Mucosa of descending colon (tissue), 3 donors: ENCODE results near the gene TACC2. TPM values are rescaled to one million over a fixed set of nuclear protein-coding genes. Genes with fewer than 3 reads are reported as not detected.

Source experiments
- ATAC-seq: fragments of 200-7000 bp; cut with Tn5 transposase; one replicate; pipeline ENCODE4 v1.9.1; 2020; ENCODE audit warnings: mild to moderate bottlenecking, moderate library complexity
- DNase-seq, 3 donors: peaks; one replicate each; pipeline ENCODE4 v3.0.0-alpha.2; 2020
- H3K36me3 ChIP-seq: fragments of 200-600 bp; one replicate; pipeline ENCODE4 v1.8.0; 2021; ENCODE audit warnings: low read depth, mild to moderate bottlenecking
- H3K4me1 ChIP-seq: fragments of 200-600 bp; one replicate; pipeline ENCODE4 v1.8.0; 2021; ENCODE audit warnings: low read depth, mild to moderate bottlenecking
- H3K4me3 ChIP-seq: fragments of 200-600 bp; one replicate; pipeline ENCODE4 v1.8.0; 2021; ENCODE audit warnings: mild to moderate bottlenecking
- H3K9me3 ChIP-seq: fragments of 200-600 bp; one replicate; pipeline ENCODE4 v1.8.0; 2021; ENCODE audit warnings: mild to moderate bottlenecking
- CTCF ChIP-seq: fragments of 200-600 bp; IDR thresholded peaks from one replicate; pipeline ENCODE4 v1.8.0; 2022; ENCODE audit warnings: antibody characterized with exemption, mild to moderate bottlenecking
- intact Hi-C, 2 donors: fragments of 100-400 bp; cut with DNase I in 1 of 2; cut with micrococcal nuclease in 1 of 2; formaldehyde crosslinking; loops; one replicate each; pipeline versions ENCODE4 v1.11.0 to v1.11.1; 2022; cut with DNase I, micrococcal nuclease
- long read RNA-seq, 2 donors: library from polyadenylated mRNA; unstranded; transcript quantifications; one replicate each; pipeline ENCODE4 v2.0.0, GENCODE V29; 2019 to 2021
- total RNA-seq, 3 donors: library from RNA; stranded (reverse); fragmentation: NEBNext Ultra II Directional in 2 of 3; extraction: Animal tissue kit (Norgen Biotek cat#: 25700) in 2 of 3; gene quantifications; one replicate each; pipeline versions ENCODE4 v1.2.1 to v1.2.4, GENCODE V29; 2021 to 2023
- donor health status: DM: no; HTN: no; CAD: no; lungs with moderate emphysema.
- donor health status: DM: no; HTN: no; CAD: no.
- donor health status: DM: no; HTN: yes; CAD: no.

TACC2 gene, protein sequence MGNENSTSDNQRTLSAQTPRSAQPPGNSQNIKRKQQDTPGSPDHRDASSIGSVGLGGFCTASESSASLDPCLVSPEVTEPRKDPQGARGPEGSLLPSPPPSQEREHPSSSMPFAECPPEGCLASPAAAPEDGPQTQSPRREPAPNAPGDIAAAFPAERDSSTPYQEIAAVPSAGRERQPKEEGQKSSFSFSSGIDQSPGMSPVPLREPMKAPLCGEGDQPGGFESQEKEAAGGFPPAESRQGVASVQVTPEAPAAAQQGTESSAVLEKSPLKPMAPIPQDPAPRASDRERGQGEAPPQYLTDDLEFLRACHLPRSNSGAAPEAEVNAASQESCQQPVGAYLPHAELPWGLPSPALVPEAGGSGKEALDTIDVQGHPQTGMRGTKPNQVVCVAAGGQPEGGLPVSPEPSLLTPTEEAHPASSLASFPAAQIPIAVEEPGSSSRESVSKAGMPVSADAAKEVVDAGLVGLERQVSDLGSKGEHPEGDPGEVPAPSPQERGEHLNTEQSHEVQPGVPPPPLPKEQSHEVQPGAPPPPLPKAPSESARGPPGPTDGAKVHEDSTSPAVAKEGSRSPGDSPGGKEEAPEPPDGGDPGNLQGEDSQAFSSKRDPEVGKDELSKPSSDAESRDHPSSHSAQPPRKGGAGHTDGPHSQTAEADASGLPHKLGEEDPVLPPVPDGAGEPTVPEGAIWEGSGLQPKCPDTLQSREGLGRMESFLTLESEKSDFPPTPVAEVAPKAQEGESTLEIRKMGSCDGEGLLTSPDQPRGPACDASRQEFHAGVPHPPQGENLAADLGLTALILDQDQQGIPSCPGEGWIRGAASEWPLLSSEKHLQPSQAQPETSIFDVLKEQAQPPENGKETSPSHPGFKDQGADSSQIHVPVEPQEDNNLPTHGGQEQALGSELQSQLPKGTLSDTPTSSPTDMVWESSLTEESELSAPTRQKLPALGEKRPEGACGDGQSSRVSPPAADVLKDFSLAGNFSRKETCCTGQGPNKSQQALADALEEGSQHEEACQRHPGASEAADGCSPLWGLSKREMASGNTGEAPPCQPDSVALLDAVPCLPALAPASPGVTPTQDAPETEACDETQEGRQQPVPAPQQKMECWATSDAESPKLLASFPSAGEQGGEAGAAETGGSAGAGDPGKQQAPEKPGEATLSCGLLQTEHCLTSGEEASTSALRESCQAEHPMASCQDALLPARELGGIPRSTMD (N-terminal part only)
- 100 to 1,000 TPM in 2 of 3 donors, 10 to 100 TPM in 1; 97.5 to 170 (median 133) TPM for total RNA-seq
- long read RNA-seq, donor 1, transcript TACC2-205 (13 exons, 3,281 nt): major isoform, 19 of 45 reads
- long read RNA-seq, donor 1, partial matches to known transcripts: 9 of 45 reads
- long read RNA-seq, donor 1, other reads (novel, unspliced or antisense): 17 of 45 reads
- long read RNA-seq, donor 2, partial matches to known transcripts: 1 of 8 reads
- long read RNA-seq, donor 2, other reads (novel, unspliced or antisense): 5 of 8 reads

- Histone ChIP-seq H3K9me3 (peaks cover 11% of the 10 kb centered on the region), H3K4me1 (no peaks in the 10 kb centered on the region), H3K36me3 (no peaks in the 10 kb centered on the region), H3K4me3 (no peak within 1 kb of the TSS)
- ATAC-seq (no peak), DNase-seq (no peak)
- intact Hi-C loops: no loop called here
- no peak for TF ChIP-seq CTCF
Observed at GRCh38 chr10:121988361-121989324, at the start of gene TACC2. Gene TACC2, plus strand, starts transcription at chr10:121989163. Its CDS starts 32,819 bp downstream, at chr10:122021982.

DNA sequence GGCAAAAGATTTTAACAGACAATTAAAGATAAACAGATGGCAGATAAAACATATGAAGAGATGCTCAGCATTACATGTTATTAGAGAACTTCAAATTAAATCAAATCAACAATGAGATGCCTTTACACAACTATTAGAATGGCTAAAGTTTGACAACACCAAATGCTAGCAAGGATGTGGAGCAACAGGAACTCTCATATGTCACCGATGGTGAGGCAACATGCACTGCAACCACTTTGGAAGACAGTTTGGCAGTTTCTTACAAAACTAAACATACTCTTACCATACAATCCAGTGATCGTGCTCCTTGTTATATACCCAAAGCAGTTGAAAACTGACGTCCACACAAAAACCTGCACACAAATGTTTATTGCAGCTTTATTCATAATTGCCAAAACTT is 47.4 kb upstream of the TACC2 start:
- no peak overlapping the region for H3K4me3 ChIP-seq
- no peaks in the 10 kb centered on the region for H3K9me3 ChIP-seq
- no peak for ATAC-seq
- no peak for TF ChIP-seq CTCF
- DNase-seq: no peak
- H3K36me3 ChIP-seq: no peaks in the 10 kb centered on the region
- intact Hi-C loops: no loop called here
- no peaks in the 10 kb centered on the region for H3K4me1 ChIP-seq

GRCh38 chr10:121942749-121943416 is 46.1 kb upstream of the TACC2 start:
- no peak for TF ChIP-seq CTCF
- no peaks in the 10 kb centered on the region for H3K4me1 ChIP-seq
- H3K36me3 ChIP-seq: no peaks in the 10 kb centered on the region
- DNase-seq: no peak
- H3K4me3 ChIP-seq: no peak overlapping the region
- ATAC-seq: peak; percentile 89
- no peaks in the 10 kb centered on the region for H3K9me3 ChIP-seq
- intact Hi-C loops: no loop called here

DNA sequence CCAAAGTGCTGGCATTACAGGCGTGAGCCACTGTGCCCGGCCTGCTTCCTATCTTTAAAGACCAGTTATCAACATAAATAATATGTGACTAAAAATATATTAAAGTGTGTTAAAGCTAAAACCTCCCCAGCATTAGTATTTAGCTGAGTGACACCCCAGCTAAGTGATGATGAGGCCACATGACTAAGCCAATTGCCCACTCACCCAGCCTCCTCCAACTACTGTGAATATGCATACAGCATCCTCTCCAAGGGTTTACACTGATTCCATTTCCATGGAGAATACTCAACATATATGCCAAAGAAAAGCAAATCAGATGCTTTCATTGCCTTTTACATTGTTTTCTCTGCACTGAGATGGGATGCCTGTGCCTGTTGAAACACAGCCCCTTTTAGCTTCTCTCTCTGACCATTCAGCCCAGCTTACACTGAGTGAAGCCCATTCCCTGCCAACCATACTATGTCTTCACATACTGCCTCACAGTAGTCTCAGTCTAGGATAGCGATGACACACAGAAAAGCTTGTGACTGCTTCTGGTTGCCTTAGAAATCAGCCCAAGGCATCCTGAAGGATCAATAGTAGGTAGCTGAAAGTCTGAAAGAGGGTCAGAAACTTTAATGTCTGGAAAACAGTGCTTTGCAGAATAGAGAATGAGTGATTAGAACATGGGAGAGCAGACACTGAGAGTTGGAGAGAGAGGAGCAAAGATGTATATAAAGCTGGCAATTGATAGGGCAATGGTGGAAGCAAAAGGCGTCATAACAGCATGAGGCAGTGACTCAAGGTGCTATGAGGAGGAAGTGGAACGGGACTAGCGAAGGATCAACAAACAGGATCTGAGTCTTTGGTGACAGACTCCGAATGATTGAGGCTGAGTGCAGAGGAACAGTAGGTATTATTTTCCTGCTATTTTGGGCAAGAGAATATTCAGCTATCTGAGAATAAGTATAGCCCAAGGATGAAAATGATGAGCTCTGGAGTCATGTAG is 41.3 kb upstream of the TACC2 start:
- intact Hi-C loops: no loop called here

More for the DNA sequence above, 41.3 kb upstream of the TACC2 start:
- no peaks in the 10 kb centered on the region for H3K9me3 ChIP-seq
- ATAC-seq (peak; percentile 92), DNase-seq (no peak)
- TF ChIP-seq CTCF: no peak
- no peak overlapping the region for H3K4me3 ChIP-seq
- H3K4me1 ChIP-seq: no peaks in the 10 kb centered on the region
- no peaks in the 10 kb centered on the region for H3K36me3 ChIP-seq
